A549 (cell line): ENCODE data around the gene TP53TG3C. TPM values are rescaled to one million over a fixed set of nuclear protein-coding genes. Genes with fewer than 3 reads are reported as not detected.
"Not testable (repeated sequence)": the region's sequence is repeated elsewhere in the genome, so short reads cannot be mapped to it uniquely, and the experiment has no call there.

Experiments used
- ATAC-seq, 2 experiments: fragments of 200-7000 bp in 1 of 2; fragments of >200 bp in 1 of 2; cut with Nextera tagmentation in 1 of 2; cut with Tn5 transposase in 1 of 2; 3 replicates each; pipeline versions ENCODE4 v1.8.0 to v1.9.1; 2018 to 2020; ENCODE audit warnings: mild to moderate bottlenecking in 1 of 2, moderate library complexity in 1 of 2
- CTCF ChIA-PET: fragments of 300-600 bp; sonication (Branson Sonifier 250); formaldehyde crosslinking; extraction: SDS; loops from one replicate; lab custom pipeline; 2021; ENCODE audit warnings: antibody characterized with exemption, inconsistent platforms; lab: Yijun Ruan, JAX
- POLR2A ChIA-PET: fragments of 350-600 bp; formaldehyde crosslinking; extraction: SDS; loops from one replicate; lab custom pipeline; 2021; ENCODE audit warnings: antibody characterized with exemption, inconsistent platforms; lab: Yijun Ruan, JAX
- DNase-seq, 2 experiments: peaks; one replicate each; pipeline versions ENCODE4 v3.0.0 to v3.0.0-alpha.2; 2011 to 2016; ENCODE audit warnings: low read depth in 1 of 2, low spot score in 1 of 2
- FAIRE-seq: peaks from 2 replicates; lab custom pipeline; 2011; peaks lifted over from hg19 to GRCh38; lab: Jason Lieb, UNC
- H3K27ac ChIP-seq, 2 experiments: fragments of >200 bp; sonication (Bioruptor Twin); formaldehyde crosslinking; 3 replicates each; pipeline ENCODE4 v1.5.1; 2016 to 2017
- H3K4me1 ChIP-seq: fragments of >200 bp; sonication (Bioruptor Twin); formaldehyde crosslinking; 3 replicates; pipeline ENCODE4 v1.6.1; 2016
- H3K4me2 ChIP-seq: fragments of >200 bp; sonication (Bioruptor Twin); formaldehyde crosslinking; 3 replicates; pipeline ENCODE4 v1.6.1; 2016
- H3K4me3 ChIP-seq: fragments of >200 bp; sonication (Bioruptor Twin); formaldehyde crosslinking; 3 replicates; pipeline ENCODE4 v1.5.1; 2016
- H3K9me3 ChIP-seq: fragments of >200 bp; sonication (Bioruptor Twin); formaldehyde crosslinking; 3 replicates; pipeline ENCODE4 v1.6.1; 2016
- WGBS: methylation state at CpG from one replicate; pipeline ENCODE4 v1.1.6; 2017; ENCODE audit errors: missing lambda C conversion rate; 5-methylcytosine and 5-hydroxymethylcytosine counted together
- polyA minus RNA-seq: library from RNA; depleted of rRNA, polyadenylated mRNA; stranded (reverse); fragments of >200 nt; gene quantifications from 2 replicates; pipeline ENCODE4 v1.2.3, GENCODE V29; 2011; rRNA and poly(A)+ RNA removed
- polyA plus RNA-seq, 4 experiments: library from polyadenylated mRNA; depleted of rRNA in 3 of 4; stranded (reverse); fragments of >200 nt; fragmentation: RNase III in 1 of 4; extraction: RNeasy Plus Mini Kit Qiagen cat#74134 plus additional on column Dnase treatment in 1 of 4; gene quantifications; 2 replicates in 3 of 4; 3 replicates in 1 of 4; pipeline ENCODE4 v1.2.3, GENCODE V29; 2011 to 2017
- small RNA-seq, 6 experiments: library from RNA; depleted of rRNA; stranded (forward); fragments of <200 nt; gene quantifications; one replicate each; pipeline ENCODE3, GENCODE V24; 2012

TP53TG3C gene, protein sequence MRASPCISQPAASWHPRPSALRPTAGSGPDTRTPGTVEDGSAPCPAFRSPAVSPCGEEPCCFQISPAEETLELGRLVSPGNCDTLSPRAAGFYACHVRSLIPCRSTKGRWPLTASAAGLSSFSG
- polyA plus RNA-seq (2011; rRNA removed) (0.70 TPM in 1 of 2 replicates, not detected in the other), polyA plus RNA-seq (2017; fragmentation: RNase III; extraction: RNeasy Plus Mini Kit Qiagen cat#74134 plus additional on column Dnase treatment) (0.20 to 0.45 TPM (median 0.43 TPM) in 3 replicates), polyA minus RNA-seq (not detected in 2 replicates)
- polyA plus RNA-seq (2012; cell fraction: cytosol; rRNA removed): 0.17 TPM in 2 replicates
- polyA plus RNA-seq (2012; cell fraction: nucleus; rRNA removed): 0.16 and 0.28 TPM in 2 replicates

DNA sequence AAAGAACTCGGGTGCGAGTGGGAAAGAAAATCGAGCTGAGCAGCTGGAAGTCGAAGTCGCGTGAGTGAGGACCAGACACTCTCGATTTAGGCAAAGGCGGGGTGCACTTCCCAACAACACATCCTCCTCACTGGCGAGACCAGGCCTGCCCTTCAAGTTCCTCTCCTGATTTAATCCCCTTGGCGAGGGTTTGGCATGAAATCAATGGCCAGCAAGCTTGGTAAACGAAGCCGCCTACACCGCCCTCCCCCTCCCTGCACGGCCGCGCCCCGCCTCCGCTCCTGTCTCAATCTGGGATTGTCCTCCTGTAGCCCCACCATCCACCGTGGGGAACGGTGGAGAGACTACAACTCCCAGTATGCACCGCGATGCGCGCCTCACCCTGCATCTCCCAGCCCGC, at the start of gene TP53TG3C:
TSS of gene TP53TG3C (plus strand) at position 301 of the 400 bp plus-strand sequence. CDS start at position 369, 68 bp downstream.
- H3K4me3 ChIP-seq, H3K9me3 ChIP-seq, CTCF ChIA-PET, ATAC-seq, POLR2A ChIA-PET, H3K27ac ChIP-seq, H3K4me2 ChIP-seq, FAIRE-seq, H3K4me1 ChIP-seq, DNase-seq: not testable (repeated sequence)
- no CpG with 5 or more reads among the region's 25 CpGs for WGBS

Small RNAs within 50 kb of the gene (small RNA-seq; reads per million reads assigned to genes)
- gene AC138869.1: 0 reads per million in 6 experiments

Other genes with a start within 250 kb of the TP53TG3C start
- not detected in 2 replicates for gene TP53TG3E, start 110.1 kb downstream of the TP53TG3C start, polyA plus RNA-seq (2011; rRNA removed)
- not detected in 3 replicates for gene TP53TG3E, start 110.1 kb downstream of the TP53TG3C start, polyA plus RNA-seq (2017; fragmentation: RNase III; extraction: RNeasy Plus Mini Kit Qiagen cat#74134 plus additional on column Dnase treatment)
- 0.32 and 0.54 TPM in 2 replicates for gene TP53TG3B, start 166.6 kb downstream of the TP53TG3C start, polyA plus RNA-seq (2011; rRNA removed)
- 0.43 TPM in 1 of 3 replicates, not detected in the others for gene TP53TG3B, start 166.6 kb downstream of the TP53TG3C start, polyA plus RNA-seq (2017; fragmentation: RNase III; extraction: RNeasy Plus Mini Kit Qiagen cat#74134 plus additional on column Dnase treatment)